K562 (cell line): ENCODE data around the gene ALOX12B. TPM values are rescaled to one million over a fixed set of nuclear protein-coding genes. Genes with fewer than 3 reads are reported as not detected.

ENCODE experiments used
- CREB5 ChIP-seq: fragments of 250-450 bp; sonication (Bioruptor Pico); IDR thresholded peaks from 2 replicates; pipeline ENCODE4 v1.5.0; 2020; ENCODE audit warnings: mild to moderate bottlenecking
- CXXC5 ChIP-seq: fragments of 250-450 bp; sonication (Bioruptor Pico); IDR thresholded peaks from 2 replicates; pipeline ENCODE4 v1.8.0; 2022; ENCODE audit warnings: inconsistent platforms, mild to moderate bottlenecking, moderate library complexity
- EWSR1 ChIP-seq: fragments of 450-650 bp; IDR thresholded peaks from 2 replicates; pipeline ENCODE4 v1.6.1; 2018; ENCODE audit warnings: borderline replicate concordance, mild to moderate bottlenecking, low read depth, moderate library complexity; ENCODE audit not compliant: partially characterized antibody
- JUND ChIP-seq, 2 experiments: IDR thresholded peaks; 2 replicates in 1 of 2; 3 replicates in 1 of 2; pipeline ENCODE4 v1.6.1; 2011; ENCODE audit warnings: borderline replicate concordance in 2 of 2, low read depth in 2 of 2, low read length in 2 of 2, improper control_type of control experiment in 1 of 2, missing biosample characterization in 1 of 2, missing genetic modification characterization in 1 of 2, missing genetic modification reagents in 1 of 2
- NR2F6 ChIP-seq: fragments of 450-650 bp; formaldehyde crosslinking; IDR thresholded peaks from 2 replicates; pipeline ENCODE4 v1.4.0; 2020; ENCODE audit warnings: mild to moderate bottlenecking
- PHTF2 ChIP-seq: fragments of 250-450 bp; sonication (Bioruptor Pico); IDR thresholded peaks from 2 replicates; pipeline ENCODE4 v1.5.0; 2021; ENCODE audit warnings: mild to moderate bottlenecking
- RBM17 ChIP-seq: fragments of 200-400 bp; formaldehyde crosslinking; IDR thresholded peaks from 2 replicates; pipeline ENCODE4 v1.6.1; 2017; ENCODE audit warnings: low read depth, mild to moderate bottlenecking, low read length, borderline replicate concordance
- RBM25 ChIP-seq: fragments of 200-400 bp; formaldehyde crosslinking; IDR thresholded peaks from 2 replicates; pipeline ENCODE4 v1.6.1; 2018; ENCODE audit warnings: low read length, low read depth, moderate library complexity; ENCODE audit not compliant: severe bottlenecking
- RBM34 ChIP-seq: fragments of 200-400 bp; formaldehyde crosslinking; IDR thresholded peaks from 2 replicates; pipeline ENCODE4 v1.6.1; 2018; ENCODE audit warnings: low read length, borderline replicate concordance; ENCODE audit not compliant: insufficient read depth
- REST ChIP-seq, 2 experiments: fragments of 450-650 bp; formaldehyde crosslinking in 1 of 2; IDR thresholded peaks; 2 replicates each; pipeline versions ENCODE4 v1.4.0 to v1.6.1; 2014 to 2020; ENCODE audit warnings: mild to moderate bottlenecking in 2 of 2, borderline replicate concordance in 1 of 2, low read depth in 1 of 2
- SAP30 ChIP-seq: fragments of 200-600 bp; sonication (generic); IDR thresholded peaks from 2 replicates; pipeline ENCODE4 v1.6.1; 2012; ENCODE audit warnings: borderline replicate concordance, low read depth, mild to moderate bottlenecking, moderate library complexity, low read length, control low read depth, inconsistent platforms; ENCODE audit not compliant: insufficient read depth, poor library complexity, severe bottlenecking
- polyA plus RNA-seq, 8 experiments: library from polyadenylated mRNA; depleted of rRNA in 4 of 8; stranded (reverse) in 5 of 8; unstranded in 3 of 8; fragments of >200 nt; fragmentation: Nextera tagmentation in 2 of 8; fragmentation: Illumina TruSeq in 1 of 8; extraction: Ambion mirVana in 2 of 8; extraction: Trizol in 1 of 8; gene quantifications; 2 replicates each; pipeline versions ENCODE4 v1.2.1 to v1.2.3, GENCODE V29; 2011 to 2014; ENCODE audit warnings: inconsistent platforms in 1 of 8, missing spikeins in 1 of 8
- total RNA-seq, 7 experiments: library from RNA; depleted of rRNA in 6 of 7; stranded (reverse); fragments of >200 nt in 6 of 7; fragmentation: Illumina TruSeq in 2 of 7; extraction: Trizol in 2 of 7; gene quantifications; 2 replicates each; pipeline versions ENCODE4 v1.2.1 to v1.2.3, GENCODE V29; 2011 to 2021; ENCODE audit warnings: low replicate concordance in 1 of 7

ALOX12B gene
- total and polyA plus RNA-seq, 9 of the 15 experiments (the other 6 are each of a cell fraction or from before 2014, with no cell fraction given), result not detected

GRCh38 chr17:8121681-8122421 lies 34.3 kb upstream of the ALOX12B start (continued):
- TF ChIP-seq JUND (IDR thresholded peaks at IDR 0.05; ENCODE audit: borderline replicate concordance, low read depth, low read length) (peak; percentile 11; the same call in 1 of the 2 replicates), JUND (tag; IDR thresholded peaks at IDR 0.05; ENCODE audit: borderline replicate concordance, low read depth, low read length) (no peak), CXXC5 (CRISPR knock-in tag) (peak; percentile 59), EWSR1 (no peak), RBM17 (no peak), SAP30 (peak; percentile 32), NR2F6 (CRISPR knock-in tag) (no peak), PHTF2 (CRISPR knock-in tag) (no peak), REST (IDR thresholded peaks at IDR 0.05; ENCODE audit: borderline replicate concordance) (peak; percentile 80), REST (CRISPR knock-in tag; IDR thresholded peaks at IDR 0.05; ENCODE audit: low read depth) (no peak), CREB5 (no peak), RBM34 (no peak), RBM25 (peak; percentile 38)
